ENCODE data around the gene PRSS27.

PRSS27 gene

DNA sequence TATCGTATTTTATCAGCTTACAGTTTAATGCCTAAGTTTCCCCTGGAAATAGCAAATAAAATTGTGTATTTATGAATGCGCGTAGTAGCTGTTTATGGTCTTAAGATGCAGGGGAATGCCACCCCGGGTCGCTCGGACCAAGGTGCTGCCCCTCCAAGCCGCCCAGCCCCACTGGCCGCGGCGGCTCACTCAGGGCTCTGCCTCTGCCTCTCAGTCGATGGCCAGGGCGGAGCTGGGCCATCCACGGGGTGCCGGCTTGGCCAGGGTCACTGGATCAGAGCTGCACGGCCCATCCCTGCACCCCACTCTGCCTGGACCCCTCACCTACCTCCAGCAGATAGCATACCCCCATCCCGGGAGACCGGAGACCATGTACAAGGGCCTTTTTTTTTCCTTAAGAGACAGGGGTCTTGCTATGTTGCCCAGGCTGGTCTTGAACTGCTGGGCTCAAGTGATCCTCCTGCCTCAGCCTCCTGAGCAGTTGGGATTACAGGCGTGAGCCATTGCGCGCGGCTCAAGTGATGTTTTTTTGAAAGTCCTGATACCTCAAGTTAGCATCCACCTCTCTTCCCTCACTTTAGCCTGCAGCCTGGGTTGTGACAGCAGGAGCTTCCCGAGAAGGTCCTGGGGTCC is 11.0 kb downstream of the PRSS27 start:
- no peak for DNase-seq (ENCODE audit: low read depth in 2 of 2)

DNA sequence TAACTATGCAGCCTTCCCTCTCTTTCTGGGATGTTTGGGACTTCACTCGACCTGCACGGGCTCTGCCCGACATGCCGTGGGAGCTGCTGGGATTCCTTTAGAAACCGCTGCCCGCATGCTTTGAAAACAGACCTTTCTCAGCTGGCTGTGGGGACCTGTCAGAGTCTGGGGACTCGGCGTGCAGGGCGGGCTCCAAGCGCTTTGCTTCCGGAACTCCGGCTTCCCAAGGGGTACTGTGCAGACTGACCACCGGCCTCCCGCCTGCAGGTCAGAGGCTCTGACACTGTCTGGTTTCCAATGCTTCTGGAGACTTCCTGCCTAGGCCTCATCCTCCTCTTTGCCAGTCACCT is 11.8 kb downstream of the PRSS27 start:
- DNase-seq (ENCODE audit: low read depth in 2 of 2) = no peak

DNA sequence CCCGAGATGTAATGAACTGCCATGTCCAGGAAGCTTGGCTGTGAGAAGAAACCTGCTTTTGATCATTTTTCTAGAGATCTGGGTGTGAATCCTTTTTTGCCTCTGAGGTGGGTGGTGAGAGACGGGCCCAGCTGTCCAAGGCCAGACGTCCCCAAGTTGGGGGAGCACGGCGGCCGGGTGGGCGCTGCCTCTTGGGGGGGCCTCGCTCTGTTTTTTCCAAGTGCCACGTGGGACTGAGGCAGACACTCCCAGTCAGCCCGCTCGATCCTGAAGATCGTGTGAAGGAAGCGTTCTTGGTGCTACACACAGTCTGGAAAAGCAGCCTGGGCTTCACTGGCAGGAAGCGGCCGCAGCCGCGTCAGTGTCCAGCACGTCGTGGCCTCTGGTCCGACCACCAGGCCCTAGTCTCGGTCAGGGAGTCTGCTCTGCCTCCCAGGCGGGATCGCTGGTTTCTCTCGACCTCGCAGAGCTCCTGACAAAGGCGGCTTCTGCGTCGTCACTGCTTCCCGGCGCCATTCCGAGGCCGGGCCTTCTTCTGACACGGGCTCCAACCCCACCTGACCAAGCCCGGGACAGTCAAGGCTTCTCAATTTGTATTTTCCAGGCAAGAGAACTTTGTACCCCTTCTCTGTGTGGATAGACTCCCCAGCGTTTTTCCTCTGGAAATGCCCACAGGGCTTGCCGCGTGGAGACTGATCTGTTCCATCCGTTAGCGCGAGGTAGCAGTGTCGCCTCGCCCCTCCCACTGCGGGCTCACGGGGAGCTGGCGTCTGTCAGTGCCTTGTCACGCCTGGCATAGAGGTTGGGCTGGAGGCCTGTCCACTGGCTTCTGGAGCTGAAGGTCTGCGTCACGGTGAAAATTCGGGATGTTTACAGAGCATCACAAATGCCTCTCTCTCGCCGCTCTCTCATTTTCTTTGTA is 12.4 kb downstream of the PRSS27 start:
- no peak for DNase-seq (ENCODE audit: low read depth in 2 of 2)

DNA sequence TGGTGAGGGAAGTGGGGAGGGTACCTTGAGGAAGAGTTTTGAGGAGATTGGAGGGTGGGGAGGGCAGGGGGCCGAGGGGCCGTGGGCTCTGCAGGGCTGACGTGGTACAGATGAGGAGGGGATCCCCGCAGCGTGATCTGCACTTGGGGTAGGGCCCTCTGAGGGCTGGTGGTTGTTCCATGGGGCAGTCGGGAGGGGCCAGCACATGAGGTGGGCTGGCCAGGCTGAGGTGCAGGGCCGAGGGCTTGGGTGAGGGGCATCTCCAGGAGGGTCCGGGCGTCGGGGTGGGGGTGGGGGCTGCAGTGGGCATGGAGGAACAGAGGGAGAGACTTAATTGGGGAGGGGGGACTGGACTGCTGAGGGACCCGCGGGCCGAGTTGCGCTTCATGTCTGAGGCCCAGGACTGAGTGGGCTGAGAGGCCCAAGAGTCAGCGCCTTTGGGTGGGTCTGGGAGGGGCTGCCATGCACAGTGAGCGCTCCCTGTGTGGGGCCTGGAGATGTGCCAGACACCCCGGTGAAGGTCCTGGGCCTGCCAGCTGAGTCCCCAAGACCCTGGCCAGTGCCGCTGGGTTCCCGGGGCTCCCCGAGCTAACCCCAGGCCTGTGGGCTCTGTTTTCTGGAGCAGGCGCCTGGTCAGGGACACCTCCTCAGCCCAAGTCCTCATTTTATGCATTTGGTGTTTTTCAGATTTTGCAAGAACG is 13.3 kb downstream of the PRSS27 start:
- no peak for DNase-seq (ENCODE audit: low read depth in 2 of 2)

- DNase-seq (ENCODE audit: low read depth in 2 of 2) = no peak
Measured at GRCh38 chr16:2706085-2706484, 13.9 kb downstream of the PRSS27 start.

DNA sequence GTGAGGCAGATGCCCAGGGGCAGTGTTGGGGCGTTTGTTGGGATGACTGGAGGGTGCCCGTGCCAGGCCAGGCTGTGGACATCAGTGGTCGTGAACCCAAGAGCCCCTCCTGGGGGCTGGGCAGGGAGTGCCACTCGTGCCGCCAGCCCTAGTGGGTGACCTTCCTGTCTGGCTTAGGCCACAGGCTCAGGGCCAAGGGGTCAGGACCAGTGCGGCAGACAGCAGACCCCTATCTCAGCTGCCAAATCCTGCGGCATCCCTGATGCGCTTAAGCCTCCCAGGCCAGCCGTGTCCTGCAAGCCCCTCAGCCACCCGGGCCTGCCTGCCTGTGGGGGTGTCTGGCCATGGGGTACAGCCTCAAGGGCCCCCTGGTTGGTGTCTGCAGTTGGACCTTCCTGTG is 14.7 kb downstream of the PRSS27 start:
- DNase-seq (ENCODE audit: low read depth in 2 of 2) = no peak

DNA sequence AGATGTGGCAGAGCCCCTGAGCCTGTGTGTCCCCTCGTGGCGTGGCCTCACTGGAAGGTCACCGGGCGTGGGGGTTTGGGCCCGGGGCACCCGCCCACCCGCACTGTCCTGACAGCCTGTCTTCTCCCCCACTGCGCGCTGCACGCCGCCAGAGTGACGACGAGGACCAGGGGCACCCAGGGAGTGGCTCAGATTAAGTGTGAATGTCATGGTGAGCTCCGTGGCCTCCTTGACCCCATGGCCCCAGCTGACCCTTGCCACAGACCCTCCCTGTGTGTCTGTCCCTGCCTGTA is 15.1 kb downstream of the PRSS27 start:
- DNase-seq (ENCODE audit: low read depth in 2 of 2) = no peak

DNA sequence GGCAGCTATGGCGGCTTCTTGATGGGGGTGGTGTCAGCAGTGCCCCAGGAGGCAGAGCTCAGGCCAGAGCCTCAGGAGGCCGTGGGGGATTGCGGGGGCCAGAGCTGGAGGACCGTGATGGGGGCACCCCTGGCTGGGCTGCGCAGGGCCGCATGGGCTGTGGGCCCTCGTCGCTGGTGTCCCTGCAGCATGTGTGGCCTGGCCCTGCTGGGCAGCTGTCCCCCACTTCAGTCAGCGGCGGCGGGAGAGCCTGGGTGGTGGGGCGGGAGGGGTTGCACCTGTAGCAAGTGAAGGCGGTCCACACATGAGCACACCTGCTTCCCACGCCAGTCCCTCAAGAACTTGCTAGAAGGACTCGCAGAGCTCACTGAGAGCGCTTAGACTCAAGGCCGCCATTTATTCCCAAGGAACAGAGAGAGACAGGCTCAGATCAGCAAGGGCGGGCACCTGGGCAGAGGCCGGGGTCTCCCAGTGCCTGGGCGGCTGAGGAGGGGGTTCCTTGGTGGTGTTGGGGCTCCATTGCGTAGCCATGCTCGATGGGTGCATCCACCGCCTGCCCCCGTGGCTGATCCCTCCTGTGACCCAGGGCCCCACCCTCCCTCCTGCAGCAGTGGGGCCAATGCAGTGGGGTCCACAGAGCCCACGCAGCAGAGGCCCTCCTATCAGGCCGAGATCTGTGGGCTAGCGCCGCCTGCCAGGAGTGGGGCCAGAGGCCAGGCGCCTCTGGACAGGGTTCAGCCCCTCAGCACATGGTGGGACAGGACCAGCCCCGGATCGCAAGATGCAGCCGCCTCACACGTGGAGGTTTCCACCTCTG is 15.7 kb downstream of the PRSS27 start:
- no peak for DNase-seq (ENCODE audit: low read depth in 2 of 2)

- no peak for DNase-seq (ENCODE audit: low read depth in 2 of 2)
Measured at GRCh38 chr16:2702871-2703745, 16.9 kb downstream of the PRSS27 start.

DNA sequence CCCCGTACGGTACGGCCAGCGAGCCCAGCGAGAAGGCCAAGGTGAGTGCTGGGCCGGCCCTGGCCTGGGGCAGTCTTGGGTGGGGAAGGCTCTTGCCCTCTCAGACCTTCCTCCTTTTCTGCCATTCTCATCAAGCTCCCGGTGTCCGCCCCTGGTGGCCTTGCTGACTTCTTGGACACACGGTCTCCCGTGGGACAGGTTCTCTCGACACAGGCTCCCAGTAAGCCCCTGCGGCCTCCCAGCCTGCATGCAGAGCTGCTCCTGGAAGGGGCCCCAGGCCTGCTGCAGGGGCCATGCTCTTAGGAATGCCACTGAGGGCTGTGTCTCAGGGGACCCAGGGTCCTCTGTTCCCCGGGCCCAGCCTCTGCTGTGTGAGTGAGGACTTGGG is 17.6 kb downstream of the PRSS27 start:
- no peak for DNase-seq (ENCODE audit: low read depth in 2 of 2)

GRCh38 chr16:2701713-2702437 is 18.1 kb downstream of the PRSS27 start:
- no peak for DNase-seq (ENCODE audit: low read depth in 2 of 2)

GRCh38 chr16:2701272-2701671 is 18.8 kb downstream of the PRSS27 start:
- DNase-seq (ENCODE audit: low read depth in 2 of 2) = no peak

- DNase-seq (ENCODE audit: low read depth in 2 of 2) = no peak
Measured at GRCh38 chr16:2700786-2701185, 19.2 kb downstream of the PRSS27 start.

GRCh38 chr16:2699791-2700600 is 20.0 kb downstream of the PRSS27 start:
- DNase-seq (ENCODE audit: low read depth in 2 of 2) = no peak

DNA sequence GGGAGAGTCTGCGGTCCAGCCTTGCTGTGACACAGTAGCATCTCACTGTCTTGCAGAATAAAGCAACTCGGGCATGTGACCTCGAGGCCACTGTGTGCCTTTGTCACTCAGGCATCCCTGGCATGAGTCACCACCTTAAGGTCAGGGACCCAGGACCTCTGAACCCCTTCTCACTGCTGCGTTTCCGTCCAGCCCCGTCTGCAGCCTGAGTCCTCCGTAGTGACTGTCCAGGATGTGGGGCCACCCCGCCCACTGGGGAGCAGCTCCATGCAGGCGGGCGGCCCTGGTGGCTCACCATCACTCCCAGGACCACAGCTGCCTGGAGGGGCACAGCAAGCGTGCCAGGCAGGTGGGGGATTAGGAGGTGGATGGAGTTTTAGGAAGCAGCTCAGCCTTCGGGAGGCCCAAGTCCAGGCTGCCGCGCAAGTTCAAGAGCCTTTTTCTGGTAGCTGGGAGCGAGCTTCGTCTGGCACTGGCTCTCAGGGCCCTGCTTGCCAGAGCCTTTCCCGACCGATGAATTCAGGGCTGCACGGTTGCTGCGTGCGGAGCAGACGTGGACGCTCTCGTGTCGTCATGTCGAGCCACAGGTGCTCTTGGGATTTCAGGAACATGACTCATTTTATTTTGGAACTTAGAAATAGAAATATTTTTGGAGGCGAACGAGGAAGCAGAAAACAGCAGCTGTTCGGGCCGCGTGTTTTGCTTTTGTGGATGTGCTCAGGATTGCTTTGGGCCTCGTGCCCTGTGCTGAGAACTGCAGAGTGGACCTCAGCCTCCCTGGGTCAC is 20.9 kb downstream of the PRSS27 start:
- DNase-seq (ENCODE audit: low read depth in 2 of 2) = no peak

DNA sequence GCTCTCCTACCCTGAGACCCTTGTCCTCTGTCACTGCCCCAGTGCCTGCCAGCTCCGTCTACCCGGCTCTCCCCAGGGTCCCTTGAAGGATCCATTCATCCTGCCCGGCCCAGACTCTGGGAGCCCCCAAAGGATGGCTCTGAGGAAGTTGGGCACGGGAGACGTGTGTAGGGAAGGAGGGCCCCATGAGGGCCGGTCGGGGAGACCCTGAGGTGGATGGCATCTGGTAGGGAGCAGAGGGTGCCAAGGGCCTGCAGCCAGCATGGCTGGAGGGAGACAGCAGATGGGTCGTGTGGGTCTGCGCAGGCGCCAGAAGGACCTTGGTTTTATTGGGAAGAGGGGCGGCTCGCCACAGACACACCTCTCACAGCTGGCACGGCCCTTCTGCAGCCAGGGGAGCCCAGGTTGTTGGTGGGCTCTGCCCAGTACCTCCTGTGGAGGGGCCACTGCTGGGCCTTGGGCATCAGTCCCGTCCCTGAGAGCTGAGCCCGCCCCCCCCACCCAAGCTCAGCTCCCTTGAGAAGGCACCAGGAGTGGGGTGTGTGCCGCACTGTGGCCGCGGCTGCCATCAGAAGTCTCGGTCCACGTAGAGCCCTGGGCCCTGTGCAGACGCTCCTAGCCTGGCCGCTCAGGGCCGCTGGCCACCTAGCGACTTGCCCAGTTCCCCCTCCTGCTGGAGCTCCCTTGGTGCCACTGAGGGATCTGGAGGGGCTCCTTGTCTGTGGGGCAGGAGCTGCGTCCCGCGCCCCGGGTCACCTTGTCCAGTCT is 21.7 kb downstream of the PRSS27 start:
- DNase-seq (ENCODE audit: low read depth in 2 of 2) = no peak

DNA sequence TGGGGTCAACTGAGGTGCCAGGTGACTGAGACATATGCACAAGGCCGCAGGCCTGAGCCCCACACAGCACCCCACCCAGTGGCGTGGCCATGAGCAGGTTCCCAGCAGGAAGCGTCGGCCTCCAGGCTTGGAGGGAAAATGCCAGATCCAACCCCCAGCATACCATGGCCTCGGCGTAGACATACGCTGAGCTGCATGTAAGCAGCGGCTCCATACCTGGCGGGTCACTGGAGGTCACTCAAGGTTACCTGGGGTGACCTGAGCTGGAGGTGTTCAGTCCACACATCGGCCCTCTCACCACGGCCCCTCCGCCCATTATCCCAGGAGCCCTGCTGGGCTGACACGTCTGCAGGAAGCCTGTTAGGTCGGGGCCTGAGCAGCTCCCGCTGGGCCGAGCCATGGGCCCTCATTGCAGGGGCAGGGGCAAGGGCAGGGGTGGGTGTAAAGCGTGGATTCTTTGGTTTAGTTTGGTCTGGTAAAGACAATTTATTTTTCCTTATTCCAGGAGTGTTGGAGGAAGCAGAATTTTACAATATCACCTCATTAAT is 22.5 kb downstream of the PRSS27 start:
- no peak for DNase-seq (ENCODE audit: low read depth in 2 of 2)
